Endothelial cell of umbilical vein (primary cell): ENCODE data around the gene IRF2. TPM values are rescaled to one million over a fixed set of nuclear protein-coding genes. Genes with fewer than 3 reads are reported as not detected.

Experiments used
- BruUV-seq: library from RNA; stranded (reverse); fragments of 400-500 nt; replicated peaks from 2 replicates; lab custom pipeline; 2021; lab: Mats Ljungman, UMichigan
- CTCF ChIA-PET: fragments of 300-600, 350-600 bp; sonication (Branson Sonifier 250); formaldehyde crosslinking; loops from one replicate; lab custom pipeline; 2021; ENCODE audit warnings: antibody characterized with exemption, inconsistent platforms; lab: Charles Lee
- POLR2A ChIA-PET: fragments of 300-600, 350-600 bp; sonication (Branson Sonifier 250); formaldehyde crosslinking; loops from one replicate; lab custom pipeline; 2021; ENCODE audit warnings: antibody characterized with exemption, inconsistent platforms; lab: Charles Lee
- DNase-seq: peaks from one replicate; pipeline ENCODE4 v3.0.0-alpha.2; 2011; ENCODE audit warnings: low read depth, low spot score
- FAIRE-seq: peaks from 2 replicates; lab custom pipeline; 2011; peaks lifted over from hg19 to GRCh38; lab: Jason Lieb, UNC
- H2AFZ ChIP-seq: 2 replicates; pipeline ENCODE4 v1.6.0; 2012; ENCODE audit warnings: low read depth, low read length, control low read depth, inconsistent platforms
- H3K27ac ChIP-seq: 2 replicates; pipeline ENCODE4 v1.5.1; 2011; ENCODE audit warnings: low read depth, mild to moderate bottlenecking, control low read depth, low read length, moderate library complexity; ENCODE audit not compliant: insufficient read depth
- H3K27me3 ChIP-seq, 2 experiments: 2 replicates each; pipeline versions ENCODE4 v1.6.0 to v1.6.1; 2011; ENCODE audit warnings: low read length in 2 of 2, mixed read lengths in 1 of 2; ENCODE audit not compliant: control insufficient read depth in 2 of 2, insufficient read depth in 2 of 2
- H3K36me3 ChIP-seq, 2 experiments: 2 replicates in 1 of 2; 3 replicates in 1 of 2; pipeline ENCODE4 v1.5.1; 2011; ENCODE audit warnings: low read length in 2 of 2, mild to moderate bottlenecking in 1 of 2, moderate library complexity in 1 of 2; ENCODE audit not compliant: control insufficient read depth in 2 of 2, insufficient read depth in 2 of 2; ENCODE audit errors: extremely low read depth in 1 of 2
- H3K4me1 ChIP-seq: 3 replicates; pipeline ENCODE4 v1.5.1; 2011; ENCODE audit warnings: mild to moderate bottlenecking, low read length; ENCODE audit not compliant: control insufficient read depth, insufficient read depth; ENCODE audit errors: extremely low read depth
- H3K4me2 ChIP-seq: 2 replicates; pipeline ENCODE4 v1.6.1; 2011; ENCODE audit warnings: low read length, control low read depth, mixed read lengths; ENCODE audit not compliant: insufficient read depth
- H3K4me3 ChIP-seq, 3 experiments: fragments of 200-600 bp in 1 of 3; sonication (generic), shearing (Covaris generic) in 1 of 3; replicated peaks in 1 of 3; 2 replicates each; pipeline ENCODE4 v1.5.1; 2011 to 2016; ENCODE audit warnings: control low read depth in 3 of 3, low read length in 3 of 3, mild to moderate bottlenecking in 2 of 3, inconsistent platforms in 1 of 3, low read depth in 1 of 3, moderate library complexity in 1 of 3; ENCODE audit not compliant: insufficient read depth in 1 of 3
- H3K79me2 ChIP-seq: 2 replicates; pipeline ENCODE4 v1.6.0; 2012; ENCODE audit warnings: low read length, inconsistent platforms; ENCODE audit not compliant: control insufficient read depth, insufficient read depth
- H3K9ac ChIP-seq: replicated peaks from 2 replicates; pipeline ENCODE3; 2011; ENCODE audit warnings: low read length, control low read depth; ENCODE audit not compliant: insufficient read depth; ENCODE audit errors: extremely low read depth
- H3K9me1 ChIP-seq: replicated peaks from 3 replicates; pipeline ENCODE4 v1.6.0; 2011; ENCODE audit warnings: mild to moderate bottlenecking, low read length; ENCODE audit not compliant: control insufficient read depth, insufficient read depth; ENCODE audit errors: extremely low read depth
- H3K9me3 ChIP-seq: replicated peaks from 2 replicates; pipeline ENCODE4 v1.5.1; 2012; ENCODE audit warnings: low read length, inconsistent platforms; ENCODE audit not compliant: control insufficient read depth, insufficient read depth
- H4K20me1 ChIP-seq: replicated peaks from 2 replicates; pipeline ENCODE3; 2011; ENCODE audit warnings: mild to moderate bottlenecking, low read length; ENCODE audit not compliant: control insufficient read depth, insufficient read depth; ENCODE audit errors: extremely low read depth
- CTCF ChIP-seq, 2 donors: IDR thresholded peaks; 1 replicate in 1 of 2; 2 replicates in 1 of 2; pipeline ENCODE4 v1.5.1; 2011; ENCODE audit warnings: low read length in 2 of 2, mild to moderate bottlenecking in 2 of 2, moderate library complexity in 2 of 2, control low read depth in 1 of 2, inconsistent platforms in 1 of 2, low read depth in 1 of 2; ENCODE audit not compliant: insufficient read depth in 1 of 2; ENCODE audit errors: extremely low read depth in 1 of 2
- EZH2 ChIP-seq: IDR thresholded peaks from 2 replicates; pipeline ENCODE4 v1.6.1; 2012; ENCODE audit warnings: borderline replicate concordance, low read depth, mild to moderate bottlenecking, moderate library complexity, low read length, inconsistent platforms; ENCODE audit not compliant: severe bottlenecking
- FOS ChIP-seq: IDR thresholded peaks from 2 replicates; pipeline ENCODE4 v1.6.1; 2011; ENCODE audit warnings: mild to moderate bottlenecking, low read length, moderate library complexity, borderline replicate concordance; ENCODE audit not compliant: insufficient read depth
- GATA2 ChIP-seq: IDR thresholded peaks from 2 replicates; pipeline ENCODE4 v1.7.0; 2011; ENCODE audit warnings: low read depth, mild to moderate bottlenecking, moderate library complexity, mixed read lengths, low read length; ENCODE audit not compliant: insufficient read length, insufficient read depth
- JUN ChIP-seq: IDR thresholded peaks from 2 replicates; pipeline ENCODE4 v1.6.1; 2011; ENCODE audit warnings: borderline replicate concordance, low read depth; ENCODE audit not compliant: insufficient read length, insufficient read depth
- MAX ChIP-seq: IDR thresholded peaks from 2 replicates; pipeline ENCODE4 v1.6.1; 2011; ENCODE audit not compliant: insufficient read depth, insufficient read length
- MYC ChIP-seq: IDR thresholded peaks from one replicate; pipeline ENCODE4 v1.6.1; 2011; ENCODE audit warnings: mild to moderate bottlenecking, low read depth, low read length
- POLR2A ChIP-seq: IDR thresholded peaks from 2 replicates; pipeline ENCODE4 v1.6.1; 2012; ENCODE audit warnings: low read depth, mild to moderate bottlenecking, control low read depth, low read length
- POLR2AphosphoS5 ChIP-seq: IDR thresholded peaks from 2 replicates; pipeline ENCODE4 v1.6.1; 2012; ENCODE audit warnings: low read depth, mild to moderate bottlenecking, control low read depth, low read length, moderate library complexity; ENCODE audit not compliant: insufficient read depth
- dilution Hi-C: fragments of 300-500 bp; cut with MboI; formaldehyde crosslinking; loops from one replicate; pipeline ENCODE4 v1.15.0; 2019; ENCODE audit warnings: low sequenced_read_pairs; ENCODE audit not compliant: extremely low pct_ligation_motif_present
- intact Hi-C: fragments of 100-400 bp; cut with micrococcal nuclease; formaldehyde crosslinking; loops from one replicate; pipeline ENCODE4 v1.10.0; 2022
- polyA plus RNA-seq, 4 experiments: library from polyadenylated mRNA; depleted of rRNA in 3 of 4; stranded (reverse) in 3 of 4; unstranded in 1 of 4; fragments of >200 nt; gene quantifications; 2 replicates each; pipeline versions ENCODE4 v1.2.1 to v1.2.3, GENCODE V29; 2011 to 2012; ENCODE audit warnings: missing spikeins in 1 of 4
- total RNA-seq: library from RNA; stranded (reverse); gene quantifications from 2 replicates; pipeline ENCODE4 v1.2.3, GENCODE V29; 2021

IRF2 gene
- total and polyA plus RNA-seq, 2 donors (not counting 3 experiments of a cell fraction or from before 2014, with no cell fraction given): 26.9 to 27.6 TPM

- intact Hi-C loops: loop anchor here (1.0 to 5.0 kb wide), 11 partner anchors 25 to 349 kb away; partner anchors contain the start of genes CASP3, CENPU, IRF2 and PRIMPOL
- Histone ChIP-seq H3K27me3 (no peaks in the 10 kb centered on the region), H3K9me3 (no peaks in the 10 kb centered on the region), H3K79me2 (no peaks in the 10 kb centered on the region), H3K36me3 (peaks cover 3% of the 10 kb centered on the region in 2 experiments), H2AFZ (no peak overlapping the region), H3K9me1 (no peaks in the 10 kb centered on the region), H3K27ac (peak overlapping the region; percentile 71), H3K4me1 (peaks cover 52% of the 10 kb centered on the region), H3K4me2 (peak overlapping the region; percentile 93), H3K9ac (peak overlapping the region; percentile 62), H3K4me3 (peak overlapping the region in 2 of 3 experiments; percentile 37 to 71), H4K20me1 (no peaks in the 10 kb centered on the region)
- TF ChIP-seq GATA2: peak; percentile 41
- peak; percentile 82 for TF ChIP-seq JUN
- TF ChIP-seq EZH2: no peak
- TF ChIP-seq MAX: peak; percentile 58
- peak; percentile 62 for TF ChIP-seq MYC
- peak; percentile 32 for TF ChIP-seq POLR2AphosphoS5
- no peak for TF ChIP-seq POLR2A
- TF ChIP-seq CTCF (IDR thresholded peaks at IDR 0.05; ENCODE audit: extremely low read depth in 1 of 2, insufficient read depth in 1 of 2, low read depth in 1 of 2, low read length in 2 of 2): no peak
- TF ChIP-seq FOS: peak; percentile 98
- peak; percentile 89 for DNase-seq
- dilution Hi-C loops: no loop called here
- ChIA-PET CTCF (interaction anchor here (1.4 to 3.1 kb wide), 6 partner anchors 9 to 119 kb away, joined by 4 to 23 read pairs (median 6); no protein-coding TSS in a partner anchor), POLR2A (no interaction called here)
- FAIRE-seq: peak; percentile 93
- BruUV-seq: no TSS peak
Observed at GRCh38 chr4:184383497-184384055, 90.8 kb downstream of the IRF2 start.
